Posterior cingulate gyrus (tissue), 11 donors: ENCODE results near the gene TLR9.
A peak's percentile ranks its signal among the peaks of the same experiment; 100 is the strongest.

ENCODE experiments used
- DNase-seq, 10 donors: peaks; one replicate each; pipeline versions ENCODE4 v3.0.0 to v3.0.0-alpha.2; 2020 to 2021; ENCODE audit warnings: mixed read lengths in 3 of 10
- intact Hi-C: fragments of 100-400 bp; cut with DNase I; formaldehyde crosslinking; loops from one replicate; pipeline ENCODE4 v1.15.1; 2023

Gene TLR9

GRCh38 chr3:52202384-52203077 lies 22.9 kb downstream of the TLR9 start:
- no peak for DNase-seq
- intact Hi-C loops: no loop called here

GRCh38 chr3:52200981-52201679 lies 24.3 kb downstream of the TLR9 start:
- intact Hi-C loops: no loop called here
- DNase-seq: peak in 1 of 10 donors; percentile 6

- DNase-seq: no peak
- intact Hi-C loops: loop anchor here (1.0 to 5.0 kb wide), 2 partner anchors 45 to 78 kb away; partner anchors contain the start of genes POC1A and WDR82
Measured at GRCh38 chr3:52198643-52199608, 26.5 kb downstream of the TLR9 start.

GRCh38 chr3:52197842-52198625 lies 27.4 kb downstream of the TLR9 start, which contains the start of gene ALAS1:
Gene ALAS1, plus strand, starts transcription at chr3:52198160. Its CDS starts 1,082 bp downstream, at chr3:52199242.
- DNase-seq: peak; percentile 75 to 98 (median 87)
- intact Hi-C loops: loop anchor here (1.0 to 5.0 kb wide), 2 partner anchors 44 to 79 kb away; partner anchors contain the start of genes POC1A and WDR82

DNA sequence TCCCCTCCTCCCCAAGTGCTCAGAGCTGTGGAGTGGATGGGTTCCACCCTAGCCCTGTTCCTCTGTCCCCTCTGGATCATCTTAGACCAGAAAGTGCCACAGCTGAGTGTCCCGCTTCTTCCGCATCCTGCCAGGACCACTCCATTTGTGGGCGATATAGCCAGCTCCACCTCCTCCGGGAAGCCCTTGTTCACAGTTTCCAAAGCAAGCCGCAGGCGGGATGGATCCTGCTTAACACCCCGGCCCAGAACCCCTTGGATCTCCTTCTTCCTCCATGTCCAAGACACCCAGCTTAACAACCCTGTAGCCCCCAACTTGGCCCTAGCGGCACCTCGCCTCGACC lies 28.0 kb downstream of the TLR9 start:
- peak in 2 of 10 donors; percentile 27 to 87 for DNase-seq
- intact Hi-C loops: loop anchor here (5.0 kb wide), 1 partner anchor 80 kb away; the partner anchor contains the start of gene WDR82

- intact Hi-C loops: loop anchor here (5.0 kb wide), 1 partner anchor 80 kb away; the partner anchor contains the start of gene WDR82
- peak in 1 of 10 donors; percentile 82 for DNase-seq
Measured at GRCh38 chr3:52196977-52197376, 28.5 kb downstream of the TLR9 start.

DNA sequence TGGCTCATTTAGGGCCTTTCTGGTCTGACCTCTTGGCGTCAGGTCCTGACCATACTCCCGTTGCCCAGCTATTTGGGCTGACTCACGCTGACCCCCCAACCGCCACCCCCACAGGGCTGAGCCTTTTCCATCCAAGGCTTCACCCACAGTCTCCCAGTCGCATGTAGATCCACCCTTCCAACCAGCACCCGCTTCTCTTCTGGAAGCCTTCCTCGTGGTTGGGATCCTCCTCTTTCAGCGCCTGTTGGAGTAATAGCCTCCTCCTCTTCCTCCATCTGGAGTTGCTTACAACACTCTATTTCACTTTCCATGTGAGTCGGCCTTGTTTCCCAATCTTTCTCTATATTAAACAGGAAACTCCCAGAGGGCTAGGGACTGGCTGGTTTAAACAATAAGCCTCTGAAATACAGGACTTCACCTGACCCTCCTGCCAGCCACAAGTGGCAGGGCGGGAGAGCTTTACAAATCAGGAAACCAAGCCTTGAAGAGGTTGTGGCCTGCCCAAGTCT lies 29.6 kb downstream of the TLR9 start:
- DNase-seq: no peak
- intact Hi-C loops: loop anchor here (5.0 kb wide), 1 partner anchor 81 kb away; the partner anchor contains the start of gene WDR82

DNA sequence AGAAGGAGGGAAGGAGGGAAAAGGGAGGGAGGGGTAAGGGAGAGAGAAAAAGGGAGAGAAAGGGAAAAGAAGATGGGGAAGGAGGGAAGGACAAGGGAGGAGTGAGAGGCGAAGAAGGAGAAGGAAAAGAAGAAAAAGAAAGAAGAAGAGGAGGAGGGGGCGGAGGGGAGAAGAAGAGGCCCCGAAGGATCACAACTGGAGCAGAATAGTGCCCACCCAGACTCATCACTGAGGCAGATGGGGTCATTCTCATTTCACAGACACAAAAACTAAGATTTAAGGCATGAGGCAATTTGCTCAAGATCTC lies 30.2 kb downstream of the TLR9 start:
- intact Hi-C loops: loop anchor here (5.0 kb wide), 1 partner anchor 82 kb away; the partner anchor contains the start of gene WDR82
- no peak for DNase-seq

GRCh38 chr3:52194485-52195290 lies 30.8 kb downstream of the TLR9 start:
- peak in 1 of 10 donors; percentile 53 for DNase-seq
- intact Hi-C loops: loop anchor here (5.0 kb wide), 1 partner anchor 83 kb away; the partner anchor contains the start of gene WDR82

DNA sequence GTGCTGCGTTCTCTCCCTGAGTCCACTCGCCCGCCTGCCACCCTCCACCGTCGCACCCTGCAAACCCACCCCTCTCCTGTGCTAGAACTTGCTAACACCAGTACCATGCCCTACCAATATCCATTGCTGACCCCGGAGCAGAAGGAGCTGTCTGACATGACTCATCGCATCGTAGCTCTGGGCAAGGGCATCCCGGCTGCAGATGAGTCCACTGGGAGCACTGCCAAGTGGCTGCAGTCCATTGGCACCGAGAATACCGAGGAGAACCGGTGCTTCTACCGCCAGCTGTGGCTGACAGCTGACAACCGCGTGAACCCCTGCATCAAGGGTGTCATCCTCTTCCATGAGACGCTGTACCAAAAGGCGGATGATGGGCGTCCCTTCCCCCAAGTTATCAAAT lies 32.4 kb downstream of the TLR9 start:
- peak; percentile 40 to 97 (median 78) for DNase-seq
- intact Hi-C loops: no loop called here

DNA sequence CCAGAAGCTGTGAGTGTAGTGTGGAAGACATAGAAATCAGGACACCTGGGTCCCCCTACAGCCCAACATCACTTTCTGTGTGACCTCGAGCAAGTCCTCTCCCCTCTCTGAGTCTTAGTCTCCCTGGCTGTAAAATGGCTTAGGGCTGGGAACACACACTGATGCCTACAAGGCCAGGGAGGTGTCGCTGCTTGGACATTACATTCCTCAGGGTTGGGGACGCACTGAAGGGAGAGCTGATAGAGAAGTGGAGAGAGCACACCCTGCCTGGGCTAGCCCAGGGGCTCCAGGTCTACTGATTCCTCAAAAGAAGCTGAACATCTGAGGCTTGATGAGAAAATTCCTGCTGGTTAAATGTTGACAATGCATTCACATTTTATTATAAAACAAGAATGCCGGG lies 33.8 kb downstream of the TLR9 start:
- intact Hi-C loops: no loop called here
- no peak for DNase-seq

- intact Hi-C loops: no loop called here
- DNase-seq: peak in 9 of 10 donors; percentile 25 to 91 (median 48)
Measured at GRCh38 chr3:52190294-52191074, 35.0 kb downstream of the TLR9 start.

GRCh38 chr3:52188556-52188955 lies 36.9 kb downstream of the TLR9 start:
- intact Hi-C loops: no loop called here

DNA sequence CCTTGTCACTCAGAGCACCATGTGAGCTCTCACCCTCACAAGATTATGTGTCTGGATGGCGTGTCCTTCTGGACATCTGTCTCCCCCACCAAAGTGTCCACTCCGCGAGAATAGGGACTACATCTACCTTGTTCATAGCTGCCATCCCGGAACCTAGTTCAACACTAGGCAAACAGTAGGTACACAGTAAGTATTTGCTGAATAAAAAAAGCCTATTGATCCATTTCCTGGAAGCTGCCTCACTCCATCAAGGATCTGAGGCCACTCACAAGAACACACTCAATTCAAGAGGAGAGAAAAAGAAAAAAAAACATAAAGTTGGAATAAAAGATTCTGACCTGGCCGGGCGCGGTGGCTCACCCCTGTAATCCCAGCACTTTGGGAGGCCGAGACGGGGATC lies 38.7 kb downstream of the TLR9 start:
- intact Hi-C loops: no loop called here

More at GRCh38 chr3:52188556-52188955, 36.9 kb downstream of the TLR9 start:
- no peak for DNase-seq

DNA sequence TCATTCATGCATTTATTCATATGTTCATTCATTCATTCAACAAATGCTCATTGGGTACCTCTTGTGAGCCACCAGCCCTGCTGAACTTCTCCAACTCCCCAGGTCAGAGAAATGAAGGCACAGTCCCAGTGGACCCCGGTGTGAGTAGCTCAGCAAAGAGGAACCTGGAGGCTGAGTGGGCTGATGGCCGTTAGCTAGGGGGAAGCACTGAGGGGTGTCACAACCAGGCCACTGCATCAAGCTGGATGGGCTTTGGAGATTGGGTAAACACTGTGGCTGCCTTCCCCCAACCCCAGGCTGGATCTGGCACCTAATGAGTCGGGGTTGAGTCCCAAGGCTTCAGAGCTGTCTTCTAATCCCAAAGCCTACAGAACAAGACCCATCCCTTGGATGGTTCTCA lies 39.6 kb downstream of the TLR9 start:
- peak in 1 of 10 donors; percentile 36 for DNase-seq
- intact Hi-C loops: no loop called here

More for the DNA sequence above, 38.7 kb downstream of the TLR9 start:
- peak in 1 of 10 donors; percentile 46 for DNase-seq

GRCh38 chr3:52185311-52185710 lies 40.1 kb downstream of the TLR9 start:
- DNase-seq: no peak
- intact Hi-C loops: no loop called here

DNA sequence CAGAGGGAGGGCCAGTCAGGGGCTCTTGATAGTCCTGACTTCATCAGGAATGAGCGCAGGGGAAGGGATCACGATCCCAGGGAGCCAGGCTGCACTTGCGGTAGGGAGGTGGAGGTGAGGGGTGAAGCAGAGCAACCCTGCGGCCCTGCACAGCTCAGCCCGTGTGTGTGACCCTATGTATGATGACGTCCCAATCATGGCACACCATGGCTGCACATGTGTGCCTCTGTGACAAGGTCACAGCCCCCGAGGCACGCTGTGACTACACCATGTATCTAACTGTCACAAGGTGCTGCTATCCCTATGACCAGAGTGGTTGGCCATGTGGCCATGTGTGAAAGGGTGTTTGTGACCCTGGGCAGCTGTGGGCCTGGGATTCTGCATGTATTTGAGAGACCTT lies 40.8 kb downstream of the TLR9 start:
- DNase-seq: peak in 1 of 10 donors; percentile 72
- intact Hi-C loops: no loop called here
